ENCODE measurements around the gene NEDD4L.

The NEDD4L gene

GRCh38 chr18:58315739-58316215, 271.8 kb downstream of the NEDD4L start:
- no peak for DNase-seq (ENCODE audit: low read depth, low spot score)

GRCh38 chr18:58316396-58317342, 272.6 kb downstream of the NEDD4L start:
- no peak for DNase-seq (ENCODE audit: low read depth, low spot score)

GRCh38 chr18:58319719-58320118, 275.7 kb downstream of the NEDD4L start:
- no peak for DNase-seq (ENCODE audit: low read depth, low spot score)

- no peak for DNase-seq (ENCODE audit: low read depth, low spot score)
Measured at GRCh38 chr18:58320907-58321561, 277.0 kb downstream of the NEDD4L start.

- no peak for DNase-seq (ENCODE audit: low read depth, low spot score)
Measured at GRCh38 chr18:58321986-58322385, 278.0 kb downstream of the NEDD4L start.

GRCh38 chr18:58322464-58322863, 278.4 kb downstream of the NEDD4L start:
- DNase-seq (ENCODE audit: low read depth, low spot score), result no peak

GRCh38 chr18:58323866-58324762, 280.1 kb downstream of the NEDD4L start:
- no peak for DNase-seq (ENCODE audit: low read depth, low spot score)

- DNase-seq (ENCODE audit: low read depth, low spot score), result no peak
Measured at GRCh38 chr18:58324824-58325480, 280.9 kb downstream of the NEDD4L start.

GRCh38 chr18:58325494-58325893, 281.5 kb downstream of the NEDD4L start:
- no peak for DNase-seq (ENCODE audit: low read depth, low spot score)

- DNase-seq (ENCODE audit: low read depth, low spot score), result no peak
Measured at GRCh38 chr18:58334061-58334460, 290.0 kb downstream of the NEDD4L start.

GRCh38 chr18:58335223-58335622, 291.2 kb downstream of the NEDD4L start:
- DNase-seq (ENCODE audit: low read depth, low spot score), result no peak

GRCh38 chr18:58335821-58336220, 291.8 kb downstream of the NEDD4L start:
- no peak for DNase-seq (ENCODE audit: low read depth, low spot score)

GRCh38 chr18:58336605-58337004, 292.6 kb downstream of the NEDD4L start:
- no peak for DNase-seq (ENCODE audit: low read depth, low spot score)

- DNase-seq (ENCODE audit: low read depth, low spot score), result no peak
Measured at GRCh38 chr18:58337285-58337684, 293.3 kb downstream of the NEDD4L start.

- DNase-seq (ENCODE audit: low read depth, low spot score), result no peak
Measured at GRCh38 chr18:58337686-58338085, 293.7 kb downstream of the NEDD4L start.

- DNase-seq (ENCODE audit: low read depth, low spot score), result no peak
Measured at GRCh38 chr18:58338141-58338540, 294.1 kb downstream of the NEDD4L start.

GRCh38 chr18:58338961-58339592, 295.1 kb downstream of the NEDD4L start:
- peak; percentile 40 for DNase-seq (ENCODE audit: low read depth, low spot score)

- DNase-seq (ENCODE audit: low read depth, low spot score), result no peak
Measured at GRCh38 chr18:58339890-58340289, 295.9 kb downstream of the NEDD4L start.

GRCh38 chr18:58341916-58342315, 297.9 kb downstream of the NEDD4L start:
- no peak for DNase-seq (ENCODE audit: low read depth, low spot score)

- no peak for DNase-seq (ENCODE audit: low read depth, low spot score)
Measured at GRCh38 chr18:58344080-58344670, 300.1 kb downstream of the NEDD4L start.
